AG08396 (cell line): ENCODE data around the gene SPRED3.
"Not testable (repeated sequence)": the region's sequence is repeated elsewhere in the genome, so short reads cannot be mapped to it uniquely, and the experiment has no call there.

ENCODE experiments used
- DNase-seq: peaks from one replicate; pipeline ENCODE4 v3.0.0; 2012; ENCODE audit warnings: low spot score, mixed read lengths

Gene SPRED3

GRCh38 chr19:38391911-38392464 is 3.5 kb downstream of the SPRED3 start:
- no peak for DNase-seq

- DNase-seq, result peak; percentile 72
Observed at GRCh38 chr19:38392707-38393308, 4.3 kb downstream of the SPRED3 start.

- no peak for DNase-seq
Observed at GRCh38 chr19:38394488-38394887, 6.0 kb downstream of the SPRED3 start.

- DNase-seq, result no peak
Observed at GRCh38 chr19:38395381-38396114, 7.1 kb downstream of the SPRED3 start.

- DNase-seq, result no peak
Observed at GRCh38 chr19:38399081-38399480, 10.6 kb downstream of the SPRED3 start.

GRCh38 chr19:38399537-38399936 is 11.0 kb downstream of the SPRED3 start:
- no peak for DNase-seq

GRCh38 chr19:38400361-38400760 is 11.9 kb downstream of the SPRED3 start:
- DNase-seq, result no peak

GRCh38 chr19:38401148-38401547 is 12.7 kb downstream of the SPRED3 start:
- no peak for DNase-seq

- no peak for DNase-seq
Observed at GRCh38 chr19:38402623-38402966, 14.1 kb downstream of the SPRED3 start.

- DNase-seq, result peak; percentile 100
Observed at GRCh38 chr19:38402967-38403674, 14.6 kb downstream of the SPRED3 start, which contains the start of gene FAM98C. Gene FAM98C (plus strand): TSS chr19:38403093. CDS start chr19:38403154, 61 bp downstream.

GRCh38 chr19:38404858-38405257 is 16.4 kb downstream of the SPRED3 start:
- DNase-seq, result no peak

GRCh38 chr19:38405276-38405675 is 16.8 kb downstream of the SPRED3 start:
- DNase-seq, result no peak

GRCh38 chr19:38409631-38410133 is 21.2 kb downstream of the SPRED3 start:
- DNase-seq, result peak; percentile 56

GRCh38 chr19:38410407-38410806 is 21.9 kb downstream of the SPRED3 start:
- DNase-seq, result not testable (repeated sequence)

GRCh38 chr19:38411041-38411712 is 22.7 kb downstream of the SPRED3 start:
- DNase-seq, result no peak

- DNase-seq, result not testable (repeated sequence)
Observed at GRCh38 chr19:38411898-38412297, 23.4 kb downstream of the SPRED3 start.

- DNase-seq, result no peak
Observed at GRCh38 chr19:38412491-38412890, 24.0 kb downstream of the SPRED3 start.

- no peak for DNase-seq
Observed at GRCh38 chr19:38412961-38413360, 24.5 kb downstream of the SPRED3 start.

- no peak for DNase-seq
Observed at GRCh38 chr19:38413416-38413815, 24.9 kb downstream of the SPRED3 start.

- no peak for DNase-seq
Observed at GRCh38 chr19:38417146-38417543, 28.6 kb downstream of the SPRED3 start.

- DNase-seq, result peak; percentile 38
Observed at GRCh38 chr19:38417544-38418506, 29.3 kb downstream of the SPRED3 start.
